ENCODE measurements around the gene SLC25A44. TPM values are rescaled to one million over a fixed set of nuclear protein-coding genes. Genes with fewer than 3 reads are reported as not detected.

Gene SLC25A44
- total RNA-seq, 1 experiment from 2014 or later, result 28.1 TPM

DNA sequence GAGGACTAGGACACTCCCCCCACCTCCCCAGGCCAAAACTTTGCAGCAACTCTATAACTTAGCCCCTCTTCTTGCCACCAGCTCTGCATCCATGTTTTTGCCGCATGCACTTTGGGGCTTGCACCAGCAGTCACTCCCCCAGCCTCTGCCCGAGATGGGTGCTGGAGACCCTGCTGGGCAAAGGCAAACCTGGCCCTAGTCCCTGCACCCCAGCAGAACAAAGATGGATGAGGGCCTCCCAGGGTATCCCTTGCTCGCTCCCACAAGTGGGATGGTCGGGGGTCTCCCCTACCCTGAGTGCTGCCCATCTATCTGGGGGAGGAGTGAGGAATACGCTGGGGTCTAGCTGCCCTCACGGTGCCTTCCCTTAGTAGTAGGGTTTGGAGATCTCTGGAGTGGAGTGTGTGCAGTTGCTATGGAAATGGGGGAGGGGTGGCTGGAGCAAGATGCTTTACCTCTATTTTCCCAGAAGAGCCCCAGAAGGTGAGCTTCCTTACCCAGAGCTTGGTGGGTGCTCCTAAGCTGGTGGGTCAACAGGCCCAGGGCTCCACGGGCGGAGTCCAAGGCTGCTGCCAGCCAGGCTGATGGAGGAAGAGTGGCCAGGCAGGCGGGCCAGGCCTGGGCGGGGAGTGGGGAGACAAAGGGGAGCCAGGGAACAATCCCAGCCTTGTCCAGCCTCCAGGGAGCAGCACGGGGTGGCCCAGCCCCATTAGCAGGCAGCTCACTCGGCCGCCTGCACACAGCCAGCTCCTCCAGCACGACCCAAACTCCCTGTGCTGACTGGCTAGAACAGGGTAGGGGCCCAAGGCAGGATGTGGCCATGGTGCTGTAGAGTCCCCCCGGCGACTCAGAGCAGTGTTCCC is 53.8 kb downstream of the SLC25A44 start, which contains the start of gene PAQR6:
Gene PAQR6, minus strand, starts transcription at position 597 of the 863 bp plus-strand sequence. CDS start 1,325 bp downstream, outside the sequence.
- Histone ChIP-seq H3K9ac (ENCODE audit: low read length) (no peak within 1 kb of the TSS), H4K20me1 (ENCODE audit: low read length) (no peaks in the 10 kb centered on the region), H3K9me2 (replicated peaks; ENCODE audit: low read length) (no peaks in the 10 kb centered on the region), H3K27me3 (ENCODE audit: low read length) (no peaks in the 10 kb centered on the region), H3K9me3 (ENCODE audit: low read length) (no peaks in the 10 kb centered on the region), H3K36me3 (ENCODE audit: low read depth, low read length) (peaks cover 36% of the 10 kb centered on the region), H2AFZ (ENCODE audit: low read length) (no peak within 1 kb of the TSS), H3K4me1 (ENCODE audit: insufficient read depth, low read length) (no peaks in the 10 kb centered on the region), H3F3A (ENCODE audit: low read length, unreplicated experiment) (peaks cover 2% of the 10 kb centered on the region), H3K79me2 (ENCODE audit: low read length) (no peaks in the 10 kb centered on the region), H3K4me2 (ENCODE audit: low read length) (no peak within 1 kb of the TSS), H3K27ac (ENCODE audit: low read length) (no peak within 1 kb of the TSS), H3K4me3 (ENCODE audit: low read length) (no peak within 1 kb of the TSS)
- CTCF ChIA-PET, result no interaction called here
- no peak for TF ChIP-seq EZH2phosphoT487 (IDR thresholded peaks at IDR 0.05; ENCODE audit: borderline replicate concordance, low read length)
- TF ChIP-seq, protein P1, sequence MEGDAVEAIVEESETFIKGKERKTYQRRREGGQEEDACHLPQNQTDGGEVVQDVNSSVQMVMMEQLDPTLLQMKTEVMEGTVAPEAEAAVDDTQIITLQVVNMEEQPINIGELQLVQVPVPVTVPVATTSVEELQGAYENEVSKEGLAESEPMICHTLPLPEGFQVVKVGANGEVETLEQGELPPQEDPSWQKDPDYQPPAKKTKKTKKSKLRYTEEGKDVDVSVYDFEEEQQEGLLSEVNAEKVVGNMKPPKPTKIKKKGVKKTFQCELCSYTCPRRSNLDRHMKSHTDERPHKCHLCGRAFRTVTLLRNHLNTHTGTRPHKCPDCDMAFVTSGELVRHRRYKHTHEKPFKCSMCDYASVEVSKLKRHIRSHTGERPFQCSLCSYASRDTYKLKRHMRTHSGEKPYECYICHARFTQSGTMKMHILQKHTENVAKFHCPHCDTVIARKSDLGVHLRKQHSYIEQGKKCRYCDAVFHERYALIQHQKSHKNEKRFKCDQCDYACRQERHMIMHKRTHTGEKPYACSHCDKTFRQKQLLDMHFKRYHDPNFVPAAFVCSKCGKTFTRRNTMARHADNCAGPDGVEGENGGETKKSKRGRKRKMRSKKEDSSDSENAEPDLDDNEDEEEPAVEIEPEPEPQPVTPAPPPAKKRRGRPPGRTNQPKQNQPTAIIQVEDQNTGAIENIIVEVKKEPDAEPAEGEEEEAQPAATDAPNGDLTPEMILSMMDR (conservative IDR thresholded peaks at IDR 0.05; ENCODE audit: low read depth, low read length), result no peak
- TF ChIP-seq EZH2 (IDR thresholded peaks at IDR 0.05; ENCODE audit: low read length, unreplicated experiment), result no peak
- intact Hi-C loops (cut with micrococcal nuclease), result no loop called here
- BruUV-seq (replicated peaks), result no TSS peak
- POLR2A ChIA-PET (ENCODE audit: unreplicated experiment), result interaction anchor here (0.5 to 0.7 kb wide), 2 partner anchors 15 to 24 kb away, joined by 3 to 6 read pairs; no protein-coding TSS in a partner anchor
- ATAC-seq (peak; percentile 17), DNase-seq (no peak)

DNA sequence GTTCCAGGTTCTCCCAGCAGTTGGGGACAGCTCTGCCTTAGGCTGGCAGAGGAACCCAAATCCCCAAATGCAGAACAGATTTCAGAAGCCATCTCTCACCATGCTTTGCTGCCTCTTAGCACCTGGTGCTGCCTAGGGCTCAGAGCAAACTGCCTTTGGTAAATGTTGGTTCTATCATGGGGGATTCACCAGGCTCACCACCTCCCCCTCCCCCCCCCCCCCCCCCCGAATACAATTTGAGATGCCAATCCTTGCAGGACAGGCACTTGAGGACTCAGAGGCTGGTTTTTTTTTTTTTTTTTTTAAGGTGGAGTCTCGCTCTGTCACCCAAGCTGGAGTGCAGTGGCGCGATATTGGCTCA is 54.4 kb downstream of the SLC25A44 start:
- BruUV-seq (replicated peaks), result no TSS peak
- TF ChIP-seq, protein P1 (conservative IDR thresholded peaks at IDR 0.05; ENCODE audit: low read depth, low read length), result no peak
- TF ChIP-seq EZH2phosphoT487 (IDR thresholded peaks at IDR 0.05; ENCODE audit: borderline replicate concordance, low read length) (no peak), EZH2 (IDR thresholded peaks at IDR 0.05; ENCODE audit: low read length, unreplicated experiment) (no peak)
- Histone ChIP-seq H3K4me1 (ENCODE audit: insufficient read depth, low read length) (no peaks in the 10 kb centered on the region), H3K4me2 (ENCODE audit: low read length) (no peak overlapping the region), H3K27me3 (ENCODE audit: low read length) (no peaks in the 10 kb centered on the region), H3K9me2 (replicated peaks; ENCODE audit: low read length) (no peaks in the 10 kb centered on the region), H4K20me1 (ENCODE audit: low read length) (no peaks in the 10 kb centered on the region), H3K27ac (ENCODE audit: low read length) (no peak overlapping the region), H3K36me3 (ENCODE audit: low read depth, low read length) (peaks cover 42% of the 10 kb centered on the region), H3K9ac (ENCODE audit: low read length) (no peak overlapping the region), H3F3A (ENCODE audit: low read length, unreplicated experiment) (peaks cover 3% of the 10 kb centered on the region), H3K79me2 (ENCODE audit: low read length) (no peaks in the 10 kb centered on the region), H3K4me3 (ENCODE audit: low read length) (no peak overlapping the region), H3K9me3 (ENCODE audit: low read length) (no peaks in the 10 kb centered on the region), H2AFZ (ENCODE audit: low read length) (no peak overlapping the region)
- intact Hi-C loops (cut with micrococcal nuclease), result no loop called here
- no peak; the same call in 1 of the 2 replicates for ATAC-seq
- ChIA-PET POLR2A (ENCODE audit: unreplicated experiment) (interaction anchor here (0.7 kb wide), 1 partner anchor 16 kb away, joined by 6 read pairs; no protein-coding TSS in a partner anchor), CTCF (no interaction called here)
- no peak for DNase-seq

DNA sequence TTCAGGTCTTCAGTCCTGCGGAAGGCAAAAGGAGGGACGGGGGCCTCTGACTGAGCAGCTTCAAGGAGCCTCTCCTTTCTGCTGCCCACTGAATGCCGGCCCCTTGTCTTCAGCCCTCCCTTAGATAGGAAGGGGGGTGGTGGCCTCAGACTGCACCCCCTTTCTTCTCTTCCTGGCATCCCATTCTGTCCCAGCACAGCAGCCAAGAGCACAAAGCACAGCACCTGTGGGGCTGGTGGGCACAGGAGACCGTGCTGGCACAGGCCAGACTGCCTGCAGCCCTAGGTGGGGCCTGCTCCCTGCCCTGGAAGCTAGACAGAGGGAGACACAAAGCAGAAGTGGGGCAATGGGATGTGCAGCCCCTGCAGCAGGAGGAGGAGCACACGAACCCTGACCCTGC is 55.7 kb downstream of the SLC25A44 start:
- Histone ChIP-seq H3K27me3 (ENCODE audit: low read length) (no peaks in the 10 kb centered on the region), H2AFZ (ENCODE audit: low read length) (no peak overlapping the region), H3K9me3 (ENCODE audit: low read length) (no peaks in the 10 kb centered on the region), H3K4me1 (ENCODE audit: insufficient read depth, low read length) (no peaks in the 10 kb centered on the region), H3K27ac (ENCODE audit: low read length) (no peak overlapping the region), H3K4me2 (ENCODE audit: low read length) (no peak overlapping the region), H3K9me2 (replicated peaks; ENCODE audit: low read length) (no peaks in the 10 kb centered on the region), H3K36me3 (ENCODE audit: low read depth, low read length) (peaks cover 51% of the 10 kb centered on the region), H3F3A (ENCODE audit: low read length, unreplicated experiment) (peaks cover 3% of the 10 kb centered on the region), H3K79me2 (ENCODE audit: low read length) (no peaks in the 10 kb centered on the region), H3K4me3 (ENCODE audit: low read length) (no peak overlapping the region), H3K9ac (ENCODE audit: low read length) (no peak overlapping the region), H4K20me1 (ENCODE audit: low read length) (no peaks in the 10 kb centered on the region)
- BruUV-seq (replicated peaks), result TSS peak; percentile 17
- DNase-seq (no peak), ATAC-seq (no peak)
- intact Hi-C loops (cut with micrococcal nuclease), result no loop called here
- ChIA-PET CTCF (no interaction called here), POLR2A (ENCODE audit: unreplicated experiment) (no interaction called here)
- TF ChIP-seq, protein P1 (conservative IDR thresholded peaks at IDR 0.05; ENCODE audit: low read depth, low read length), result no peak
- TF ChIP-seq EZH2 (IDR thresholded peaks at IDR 0.05; ENCODE audit: low read length, unreplicated experiment) (no peak), EZH2phosphoT487 (IDR thresholded peaks at IDR 0.05; ENCODE audit: borderline replicate concordance, low read length) (no peak)

Data from PC-3 (cell line).